Endothelial cell (in vitro differentiated cells): ENCODE results near the gene MARS1. TPM values are rescaled to one million over a fixed set of nuclear protein-coding genes. Genes with fewer than 3 reads are reported as not detected.

Experiments
- DNase-seq: peaks from one replicate; pipeline ENCODE4 v3.0.0; 2021; ENCODE audit warnings: low spot score
- H3K27ac Mint-ChIP-seq: one replicate; pipeline ENCODE4 v1.8.0; 2021; ENCODE audit warnings: mixed read lengths, inconsistent platforms; ENCODE audit not compliant: unreplicated experiment
- H3K27me3 Mint-ChIP-seq: one replicate; pipeline ENCODE4 v1.8.0; 2021; ENCODE audit warnings: mild to moderate bottlenecking, moderate library complexity, mixed read lengths, inconsistent platforms; ENCODE audit not compliant: unreplicated experiment
- H3K36me3 Mint-ChIP-seq: one replicate; pipeline ENCODE4 v1.8.0; 2021; ENCODE audit warnings: mild to moderate bottlenecking, low read depth, mixed read lengths, inconsistent platforms; ENCODE audit not compliant: unreplicated experiment
- H3K4me1 Mint-ChIP-seq: one replicate; pipeline ENCODE4 v1.8.0; 2021; ENCODE audit warnings: mild to moderate bottlenecking, mixed read lengths, inconsistent platforms; ENCODE audit not compliant: unreplicated experiment
- H3K4me3 Mint-ChIP-seq: one replicate; pipeline ENCODE4 v1.8.0; 2021; ENCODE audit warnings: mild to moderate bottlenecking, mixed read lengths, inconsistent platforms; ENCODE audit not compliant: unreplicated experiment
- H3K9me3 Mint-ChIP-seq: one replicate; pipeline ENCODE4 v1.8.0; 2021; ENCODE audit warnings: mixed read lengths, inconsistent platforms; ENCODE audit not compliant: unreplicated experiment
- CTCF ChIP-seq: fragments of 200-600 bp; sonication (generic); IDR thresholded peaks from one replicate; pipeline ENCODE4 v1.5.0; 2021; ENCODE audit warnings: antibody characterized with exemption; ENCODE audit not compliant: unreplicated experiment
- total RNA-seq: library from RNA; stranded (reverse); fragmentation: NEBNext Ultra II Directional; extraction: Animal tissue kit (Norgen Biotek cat#: 25700); gene quantifications from one replicate; pipeline ENCODE4 v1.2.1, GENCODE V29; 2021; ENCODE audit not compliant: unreplicated experiment

Gene MARS1
- total RNA-seq, 1 donor from 2014 or later: 183 TPM

- Mint-ChIP-seq H3K4me3 (no peak overlapping the region), H3K27me3 (peaks cover 10% of the 10 kb centered on the region), H3K4me1 (peaks cover 5% of the 10 kb centered on the region), H3K9me3 (no peaks in the 10 kb centered on the region), H3K36me3 (no peaks in the 10 kb centered on the region), H3K27ac (no peak overlapping the region)
- no peak for TF ChIP-seq CTCF
- DNase-seq: no peak
Observed at GRCh38 chr12:57552306-57552651, 64.4 kb downstream of the MARS1 start.

- no peak for TF ChIP-seq CTCF
- no peak for DNase-seq
- H3K27me3 Mint-ChIP-seq: peaks cover 10% of the 10 kb centered on the region
- no peaks in the 10 kb centered on the region for H3K36me3 Mint-ChIP-seq
- no peaks in the 10 kb centered on the region for H3K9me3 Mint-ChIP-seq
- no peak overlapping the region for H3K4me3 Mint-ChIP-seq
- H3K4me1 Mint-ChIP-seq: peaks cover 4% of the 10 kb centered on the region
- no peak overlapping the region for H3K27ac Mint-ChIP-seq
Observed at GRCh38 chr12:57552835-57553313, 65.0 kb downstream of the MARS1 start.

GRCh38 chr12:57553343-57554202 is 65.7 kb downstream of the MARS1 start:
- no peak overlapping the region for H3K27ac Mint-ChIP-seq
- peaks cover 4% of the 10 kb centered on the region for H3K4me1 Mint-ChIP-seq
- no peaks in the 10 kb centered on the region for H3K36me3 Mint-ChIP-seq
- H3K9me3 Mint-ChIP-seq: no peaks in the 10 kb centered on the region
- H3K4me3 Mint-ChIP-seq: no peak overlapping the region
- H3K27me3 Mint-ChIP-seq: peaks cover 10% of the 10 kb centered on the region
- DNase-seq: no peak
- TF ChIP-seq CTCF: no peak

GRCh38 chr12:57554453-57554852 is 66.6 kb downstream of the MARS1 start:
- no peaks in the 10 kb centered on the region for H3K9me3 Mint-ChIP-seq
- H3K27ac Mint-ChIP-seq: no peak overlapping the region
- H3K4me3 Mint-ChIP-seq: no peak overlapping the region
- H3K4me1 Mint-ChIP-seq: peaks cover under 1% of the 10 kb centered on the region
- peaks cover 8% of the 10 kb centered on the region for H3K27me3 Mint-ChIP-seq
- H3K36me3 Mint-ChIP-seq: no peaks in the 10 kb centered on the region
- DNase-seq: no peak
- TF ChIP-seq CTCF: no peak

GRCh38 chr12:57554897-57555296 is 67.0 kb downstream of the MARS1 start:
- Mint-ChIP-seq H3K4me3 (no peak overlapping the region), H3K27ac (no peak overlapping the region), H3K36me3 (no peaks in the 10 kb centered on the region), H3K4me1 (no peaks in the 10 kb centered on the region), H3K9me3 (no peaks in the 10 kb centered on the region), H3K27me3 (peaks cover 7% of the 10 kb centered on the region)
- DNase-seq: no peak
- TF ChIP-seq CTCF: no peak
